CD4-positive, alpha-beta T cell treated with Interferon alpha-2 for 1 hour (primary cell): Measurements from ENCODE around the gene ZNF837.
"Not testable (repeated sequence)": the region's sequence is repeated elsewhere in the genome, so short reads cannot be mapped to it uniquely, and the experiment has no call there.

Experiments
- DNase-seq, 2 donors: peaks; one replicate each; pipeline ENCODE4 v3.0.0-alpha.2; 2020 to 2022

ZNF837 gene

DNA sequence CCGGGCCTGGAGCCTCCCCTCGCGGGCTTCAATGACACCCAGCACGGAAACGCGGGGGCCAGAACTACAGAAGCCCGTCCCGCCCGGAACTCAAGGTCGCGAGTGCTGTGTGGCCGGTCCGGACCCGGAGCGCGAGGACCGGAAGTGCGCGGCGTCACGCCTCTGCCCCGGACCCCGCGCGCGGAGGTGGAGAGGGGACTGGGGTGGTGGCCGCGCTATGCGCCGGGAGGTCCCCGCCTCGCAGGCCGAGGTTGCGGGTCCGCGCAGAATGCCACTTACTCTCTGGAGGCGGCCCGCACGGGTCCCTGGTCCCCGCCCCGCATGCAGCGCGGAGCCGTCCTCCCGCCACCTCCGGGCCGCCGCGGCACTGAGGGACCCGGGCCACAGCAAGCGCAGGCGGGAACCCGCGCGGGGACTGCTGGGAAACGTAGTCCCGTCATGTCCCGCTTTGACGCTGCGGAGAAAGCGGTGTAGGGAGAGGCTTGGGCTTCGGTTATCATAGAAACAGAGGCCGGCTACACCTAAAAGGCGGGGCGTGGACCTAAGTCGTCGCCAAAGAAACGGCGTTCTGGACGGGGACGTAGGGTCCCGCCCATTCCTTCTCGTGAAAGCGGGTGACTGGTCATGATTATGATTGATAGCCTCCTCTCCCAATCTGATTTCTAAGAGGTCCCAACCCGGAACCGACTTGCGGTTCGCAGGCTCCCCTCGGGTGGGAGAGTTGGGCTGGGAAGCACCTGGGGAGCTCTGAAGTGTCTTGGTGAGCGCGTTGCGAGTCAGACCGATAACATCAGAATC is at the start of gene ZNF837:
Gene ZNF837, minus strand, starts transcription at position 369 of the 798 bp plus-strand sequence. CDS start 11,698 bp downstream, outside the sequence.
- peak; percentile 99 to 100 for DNase-seq

DNA sequence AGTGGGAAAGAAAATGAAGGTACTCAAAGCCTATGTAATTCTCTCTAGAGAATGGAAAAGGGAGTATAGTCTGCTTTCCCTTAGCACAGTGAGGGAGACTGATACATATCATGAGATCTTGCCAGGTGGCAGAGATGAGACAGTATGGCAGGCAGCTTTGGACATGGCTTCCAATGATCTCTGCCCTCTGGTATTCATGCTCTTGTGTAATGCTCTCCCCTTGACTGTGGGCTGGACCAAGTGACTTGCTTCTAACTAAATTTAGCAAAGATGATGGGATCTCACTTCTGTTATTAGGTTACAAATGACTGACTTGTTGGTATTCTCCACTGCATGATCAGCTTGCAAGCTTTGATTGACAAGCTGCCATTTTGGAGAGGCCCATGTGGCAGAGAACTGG is 48.9 kb upstream of the ZNF837 start:
- no peak for DNase-seq

DNA sequence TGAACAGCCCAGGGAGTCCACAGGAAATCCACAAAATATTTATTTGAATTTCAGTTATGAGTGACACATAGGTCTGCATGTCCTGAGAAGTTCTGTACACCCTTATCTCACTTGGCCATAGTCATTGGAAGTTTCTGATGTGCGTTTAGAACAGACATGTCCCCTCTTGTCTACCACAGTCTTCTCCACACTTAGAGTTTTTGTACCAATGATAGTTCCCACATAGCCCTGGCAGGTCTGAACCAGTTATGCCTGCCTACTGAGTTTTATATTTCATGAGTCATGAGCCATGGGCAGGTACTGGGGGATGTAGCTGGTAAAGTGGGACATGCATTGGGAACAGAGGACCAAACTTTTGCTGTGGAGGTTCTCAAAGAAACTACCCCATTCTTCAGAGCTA is 47.8 kb upstream of the ZNF837 start:
- no peak for DNase-seq

- DNase-seq, result no peak
Measured at GRCh38 chr19:58417071-58417470, 36.2 kb upstream of the ZNF837 start.

DNA sequence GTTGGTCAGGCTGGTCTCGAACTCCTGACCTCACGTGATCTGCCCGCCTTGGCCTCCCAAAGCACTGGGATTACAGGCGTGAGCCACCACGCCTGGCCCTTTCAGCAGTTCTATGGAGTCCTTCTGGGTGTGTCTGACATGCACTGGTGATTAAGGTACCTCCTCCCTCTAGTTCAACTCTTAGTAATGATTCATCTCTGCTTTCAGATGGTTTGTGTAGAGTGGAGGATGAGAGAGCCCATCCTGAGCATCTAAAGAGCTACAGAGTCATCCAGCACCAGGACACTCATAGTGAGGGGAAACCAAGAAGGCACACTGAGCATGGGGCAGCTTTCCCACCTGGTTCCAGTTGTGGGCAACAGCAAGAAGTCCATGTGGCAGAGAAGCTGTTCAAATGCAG is 35.8 kb upstream of the ZNF837 start:
- DNase-seq, result no peak

DNA sequence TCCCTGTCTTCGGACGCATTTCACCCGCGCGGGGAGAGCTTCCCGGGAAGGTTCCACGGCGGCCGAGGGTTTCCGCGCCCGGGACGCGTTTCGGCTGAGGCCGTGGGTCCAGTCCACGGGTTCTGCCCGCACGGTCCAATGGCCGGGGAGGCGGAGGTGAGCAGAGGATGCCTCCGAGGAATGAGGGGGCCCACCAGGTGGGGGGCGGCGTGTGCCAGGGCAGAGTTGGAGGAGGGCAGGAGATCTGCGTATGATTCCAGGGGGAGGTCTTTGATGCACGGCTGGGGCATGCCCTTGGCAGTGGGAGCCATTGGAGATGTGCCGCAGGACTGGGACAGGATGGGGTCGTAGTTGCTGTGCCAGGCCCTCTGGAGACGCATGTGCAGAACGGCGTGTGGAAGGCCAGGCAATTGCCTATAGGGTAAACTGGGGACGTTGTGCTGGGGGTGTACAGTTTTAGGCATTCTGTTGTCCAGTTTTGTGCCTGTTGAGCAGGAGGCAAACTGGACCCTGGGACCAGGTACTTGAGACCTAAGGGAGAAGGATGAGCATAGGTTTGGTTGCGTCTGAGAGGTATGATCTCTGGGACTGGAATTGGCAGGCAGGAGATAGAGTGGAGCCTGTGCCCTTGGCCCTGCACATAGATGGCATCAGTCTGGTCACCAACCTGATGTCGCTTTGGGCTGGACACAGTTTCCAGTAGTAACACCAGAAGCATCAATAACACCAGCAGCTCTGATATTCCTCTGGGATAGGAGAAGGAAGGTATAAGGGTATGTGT is 28.4 kb upstream of the ZNF837 start:
- no peak for DNase-seq

DNA sequence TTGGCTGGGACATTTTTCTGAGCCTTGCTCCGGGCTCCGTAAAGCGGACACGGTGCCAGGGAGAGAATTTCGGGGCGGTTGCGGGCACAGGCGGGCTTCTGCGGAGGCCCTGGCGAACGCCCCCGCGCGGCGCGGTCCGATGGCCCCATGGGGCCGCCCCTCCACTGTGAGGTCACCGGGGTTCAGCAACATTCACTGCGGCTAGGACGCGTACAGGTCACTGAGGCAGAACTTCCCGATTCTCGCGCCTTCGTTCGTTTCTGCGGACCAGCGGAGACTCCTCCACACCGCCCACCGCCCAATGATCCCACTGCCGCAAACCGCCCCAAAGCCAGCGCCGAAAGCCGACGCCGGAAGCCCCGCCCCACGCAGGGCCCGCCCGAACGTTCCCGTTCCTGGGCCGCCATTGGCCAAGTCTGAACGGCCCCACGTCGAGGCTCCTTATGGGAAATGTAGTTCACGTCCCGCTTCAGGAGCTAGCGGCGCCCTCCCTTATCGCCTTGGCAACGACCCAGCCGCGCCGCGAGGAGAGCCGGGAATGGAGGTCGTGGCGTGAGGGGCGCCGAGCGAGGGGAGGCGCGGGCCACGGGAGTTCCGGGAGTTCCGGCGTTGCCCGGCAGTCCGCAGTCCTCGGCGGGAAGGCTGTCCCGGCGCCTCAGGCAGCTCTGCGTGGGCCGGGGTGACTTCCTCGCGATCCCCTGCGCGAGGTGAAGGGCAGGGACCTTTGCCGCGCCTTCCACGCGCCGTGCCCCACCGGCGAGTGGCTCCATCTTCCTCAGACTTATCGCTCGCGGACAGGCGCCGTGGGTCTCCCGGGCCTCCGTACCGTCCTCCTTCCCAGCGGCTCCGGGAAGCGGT is 27.6 kb upstream of the ZNF837 start, which contains the start of gene ZNF584:
Gene ZNF584, plus strand, starts transcription at position 498 of the 858 bp plus-strand sequence. CDS start 499 bp downstream, outside the sequence.
- peak; percentile 91 to 95 for DNase-seq

- DNase-seq, result no peak
Measured at GRCh38 chr19:58407658-58408151, 26.9 kb upstream of the ZNF837 start.

GRCh38 chr19:58406818-58407657 is 26.2 kb upstream of the ZNF837 start:
- no peak for DNase-seq

- DNase-seq, result not testable (repeated sequence)
Measured at GRCh38 chr19:58403920-58404478, 23.2 kb upstream of the ZNF837 start.

DNA sequence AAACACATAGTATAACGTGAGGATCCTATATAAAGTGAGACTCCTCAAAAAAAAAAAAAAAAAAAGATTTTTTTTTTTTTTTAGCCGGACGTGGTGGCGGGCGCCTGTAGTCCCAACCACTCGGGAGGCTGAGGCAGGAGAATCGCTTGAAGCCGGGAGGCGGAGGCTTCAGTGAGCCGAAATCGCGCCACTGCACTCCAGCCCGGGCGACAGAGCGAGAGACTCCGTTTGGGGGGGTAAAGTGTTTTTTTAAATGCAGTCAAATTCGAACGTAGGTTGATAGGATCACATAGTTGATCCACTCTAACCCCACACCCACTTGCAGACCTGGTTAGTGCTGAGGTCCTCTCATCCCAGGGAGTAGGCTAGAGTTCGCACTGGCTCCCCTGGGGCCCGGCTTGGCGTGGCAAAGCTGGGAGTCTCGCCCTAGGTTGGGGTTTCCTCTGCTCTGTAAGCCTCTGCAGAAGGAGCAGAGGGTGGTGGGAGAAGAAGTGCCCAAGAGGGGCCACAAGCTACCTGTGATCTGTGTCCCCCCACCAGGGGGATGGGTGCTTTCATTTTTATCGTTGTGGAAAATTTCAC is 21.1 kb upstream of the ZNF837 start:
- peak in 1 of 2 donors; percentile 38 for DNase-seq

- DNase-seq, result peak; percentile 98 to 100
Measured at GRCh38 chr19:58400916-58401839, 20.3 kb upstream of the ZNF837 start.

DNA sequence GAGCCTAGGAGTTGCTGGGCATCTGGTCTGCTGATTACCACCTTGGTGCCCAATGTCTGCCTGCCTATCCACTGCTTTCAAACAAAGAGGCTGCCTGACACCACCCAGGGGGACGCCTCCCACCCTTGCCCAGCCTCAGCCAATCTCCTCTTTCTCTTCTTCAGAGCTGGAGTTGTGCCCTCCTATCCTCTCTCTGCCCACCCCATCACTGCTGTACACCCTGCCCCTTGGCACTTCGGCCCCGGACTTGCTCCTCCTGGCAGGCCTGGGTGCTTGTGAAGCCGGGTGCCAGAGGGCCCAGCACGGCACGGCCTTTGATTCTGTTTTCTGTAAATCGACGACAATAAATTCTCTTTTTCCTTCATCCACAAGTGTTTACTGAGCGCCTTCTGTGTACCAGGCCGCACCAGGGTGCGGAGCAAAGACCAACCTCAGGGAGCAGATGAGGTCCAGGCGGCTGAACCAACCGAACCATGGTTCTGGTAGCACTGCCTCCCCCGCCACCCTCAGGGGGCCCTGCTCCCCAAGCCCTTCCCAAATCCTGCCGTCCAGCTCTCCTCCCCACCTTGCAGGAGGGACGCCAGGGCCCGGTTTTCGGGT is 19.6 kb upstream of the ZNF837 start:
- no peak for DNase-seq

DNA sequence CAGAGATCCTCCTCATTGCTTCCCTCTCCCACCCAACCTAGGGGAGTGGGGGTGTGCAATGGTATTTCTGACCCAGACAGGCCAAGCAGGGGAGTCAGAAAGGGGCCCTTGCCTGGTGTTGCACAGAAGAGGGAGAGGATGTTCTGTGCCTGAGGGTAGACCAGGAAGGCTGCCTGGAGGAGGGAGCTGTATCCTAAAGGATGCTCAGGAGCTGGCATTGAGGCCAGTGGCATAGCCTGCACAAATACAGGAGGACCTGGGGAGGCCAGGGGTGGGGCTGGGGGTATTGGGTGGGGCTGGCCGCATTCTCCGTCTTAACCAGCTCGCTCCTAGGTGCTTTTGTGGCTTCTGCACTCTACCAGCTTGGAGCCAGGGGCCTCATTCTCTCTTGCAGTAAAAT is 19.1 kb upstream of the ZNF837 start:
- DNase-seq, result no peak

DNA sequence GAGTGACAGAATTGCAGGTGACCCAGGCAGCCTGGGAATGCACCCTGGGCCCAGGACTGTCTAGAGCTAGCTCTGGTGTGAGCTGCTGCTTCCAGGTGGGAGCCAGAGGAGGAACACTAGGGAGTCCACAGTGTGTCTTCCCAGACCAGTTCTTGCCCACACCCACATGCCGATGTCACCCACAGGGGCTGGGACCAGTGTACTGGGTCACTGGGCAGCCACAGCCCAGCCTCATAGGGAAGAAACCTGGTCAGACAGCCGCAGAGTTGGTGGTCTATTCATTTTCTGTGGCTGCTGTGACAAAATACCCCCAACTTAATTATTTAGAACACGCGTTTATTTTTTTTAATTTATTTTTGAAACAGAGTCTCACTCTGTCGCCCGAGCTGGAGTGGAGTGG is 17.7 kb upstream of the ZNF837 start:
- no peak for DNase-seq

GRCh38 chr19:58398087-58398486 is 17.3 kb upstream of the ZNF837 start:
- no peak for DNase-seq

DNA sequence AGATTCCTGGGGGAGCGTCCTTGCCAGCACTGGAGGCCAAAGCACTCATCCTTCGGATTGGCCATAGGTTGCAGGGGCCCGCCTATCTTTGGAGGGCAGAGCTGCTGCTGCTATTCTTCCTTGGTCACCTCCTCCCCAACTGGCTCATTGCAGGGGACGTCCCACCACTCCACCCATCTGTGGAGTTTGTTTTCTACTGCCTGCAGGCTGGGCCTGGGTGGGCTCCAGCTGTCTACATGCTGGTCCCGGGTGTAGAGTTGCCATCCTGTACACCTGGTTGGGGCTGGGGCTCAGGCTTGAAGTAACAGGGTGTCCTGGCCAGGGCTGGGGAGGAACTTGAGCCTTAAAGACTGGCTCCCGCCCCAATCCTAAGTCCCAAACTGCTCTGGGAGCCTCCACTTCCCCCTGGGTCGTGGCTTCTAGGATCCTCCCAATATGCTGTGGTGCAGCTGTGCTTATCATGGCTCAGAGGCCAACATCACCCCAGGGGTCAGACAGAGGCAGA is 16.8 kb upstream of the ZNF837 start:
- DNase-seq, result no peak

DNA sequence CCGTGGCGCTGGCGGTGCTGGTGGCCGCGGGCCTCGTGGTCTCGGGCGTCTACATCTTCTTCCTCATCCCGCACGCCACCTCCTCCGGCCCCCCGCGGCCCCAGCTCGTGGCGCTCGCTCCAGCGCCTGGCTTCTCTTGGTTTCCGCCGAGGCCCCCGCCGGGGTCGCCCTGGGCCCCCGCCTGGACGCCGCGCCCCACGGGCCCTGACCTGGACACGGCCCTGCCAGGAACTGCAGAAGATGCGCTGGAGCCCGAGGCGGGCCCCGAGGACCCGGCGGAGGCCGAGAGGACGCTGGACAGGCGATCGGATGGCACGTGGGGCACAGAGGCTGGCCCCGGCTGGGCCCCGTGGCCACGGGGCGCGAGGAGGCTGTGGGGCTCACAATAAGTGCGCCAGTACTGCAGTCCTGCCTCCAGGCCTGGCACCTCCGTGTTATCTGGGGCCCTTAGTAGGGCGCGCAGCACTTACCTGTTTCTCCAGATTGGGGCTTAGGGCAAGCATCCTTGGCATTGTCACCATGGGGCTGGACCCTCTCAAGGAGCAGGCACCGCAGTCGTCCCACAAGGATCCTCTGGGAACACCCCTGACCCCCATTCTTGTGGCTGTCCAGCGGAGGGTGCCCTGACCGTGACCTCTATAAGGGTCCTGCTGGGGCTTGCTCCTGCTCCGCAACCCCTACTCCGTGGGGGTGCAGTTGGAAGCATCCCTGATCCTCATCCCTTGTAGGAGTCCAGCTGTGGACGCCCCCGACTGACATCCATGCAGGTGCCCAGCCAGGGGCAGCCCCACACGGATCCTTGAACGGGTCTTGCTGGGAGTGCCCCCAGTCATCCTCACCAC is 16.1 kb upstream of the ZNF837 start:
- DNase-seq, result no peak
